Measurements from ENCODE around the gene SLC27A1.

DNA sequence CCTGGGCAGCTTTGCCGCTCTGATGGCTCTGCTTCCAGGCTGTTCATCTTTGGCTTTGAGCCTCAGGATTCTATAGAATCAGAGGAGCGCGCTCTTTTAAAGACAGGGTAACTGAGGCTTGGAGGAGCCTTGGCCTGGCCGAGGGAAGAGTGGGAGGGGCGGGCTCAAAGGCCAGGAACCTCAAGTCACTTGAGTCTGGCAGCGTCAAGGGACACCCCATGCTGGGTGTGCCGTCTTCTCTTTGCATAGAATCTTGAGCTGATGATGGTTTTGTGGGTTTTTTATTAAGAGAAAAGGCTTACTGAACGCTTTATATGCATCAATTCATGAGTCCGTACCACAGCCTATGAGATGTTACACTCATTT is 42.2 kb downstream of the SLC27A1 start:
- TF ChIP-seq POLR2A (IDR thresholded peaks at IDR 0.05; ENCODE audit: low read length) (no peak), GATA1 (IDR thresholded peaks at IDR 0.05; ENCODE audit: low read depth, low read length) (no peak)
